Measurements from ENCODE around the gene MLN.

GRCh38 chr6:33757113-33757512, 46.7 kb downstream of the MLN start:
- no peak for TF ChIP-seq CTCF (IDR thresholded peaks at IDR 0.05)
- TF ChIP-seq POLR2A (IDR thresholded peaks at IDR 0.05) = no peak

Measured in esophagus squamous epithelium (tissue), 4 donors.